HEK293 (cell line): Measurements from ENCODE around the gene HTRA1.

ENCODE experiments used
- CTCF ChIA-PET: fragments of 350-600 bp; formaldehyde crosslinking; extraction: SDS; loops from one replicate; lab custom pipeline; 2021; ENCODE audit warnings: antibody characterized with exemption; lab: Yijun Ruan, JAX
- POLR2A ChIA-PET: fragments of 300-600 bp; formaldehyde crosslinking; extraction: SDS; loops from one replicate; lab custom pipeline; 2020; ENCODE audit warnings: antibody characterized with exemption, inconsistent platforms; lab: Yijun Ruan, JAX
- H3K27ac ChIP-seq: fragments of 200-500 bp; sonication (Bioruptor generic); 2 replicates; pipeline ENCODE4 v1.5.1; 2014; ENCODE audit warnings: low read depth, low read length, control low read depth, inconsistent platforms; ENCODE audit errors: extremely low read depth
- H3K36me3 ChIP-seq, 2 experiments: fragments of 200-500 bp in 1 of 2; sonication (Bioruptor generic) in 1 of 2; 1 replicate in 1 of 2; 2 replicates in 1 of 2; pipeline ENCODE4 v1.5.1; 2014 to 2017; ENCODE audit warnings: inconsistent platforms in 2 of 2, low read length in 2 of 2; ENCODE audit not compliant: control insufficient read depth in 2 of 2, insufficient read depth in 1 of 2
- H3K4me1 ChIP-seq: fragments of 200-500 bp; sonication (Bioruptor generic); 2 replicates; pipeline ENCODE4 v1.5.1; 2014; ENCODE audit warnings: mild to moderate bottlenecking, low read length, inconsistent platforms; ENCODE audit not compliant: control insufficient read depth, insufficient read depth
- H3K4me3 ChIP-seq: 2 replicates; pipeline ENCODE4 v1.5.1; 2011; ENCODE audit warnings: low read depth, mild to moderate bottlenecking, control low read depth, low read length, moderate library complexity
- H3K9me3 ChIP-seq: fragments of 200-500 bp; sonication (Bioruptor generic); 2 replicates; pipeline ENCODE4 v1.5.1; 2014; ENCODE audit warnings: low read depth, low read length, inconsistent platforms; ENCODE audit not compliant: control insufficient read depth, insufficient read depth
- BCL11B ChIP-seq: fragments of 450-650 bp; formaldehyde crosslinking; IDR thresholded peaks from 2 replicates; pipeline ENCODE4 v1.5.1; 2016; ENCODE audit warnings: low read depth, missing biosample characterization, missing genetic modification characterization
- HOXC10 ChIP-seq: sonication (generic); formaldehyde crosslinking; IDR thresholded peaks from 2 replicates; pipeline ENCODE4 v1.8.1; 2023; ENCODE audit warnings: mild to moderate bottlenecking, missing genetic modification reagents
- PBX3 ChIP-seq: sonication (generic); formaldehyde crosslinking; IDR thresholded peaks from 2 replicates; pipeline ENCODE4 v1.8.1; 2022; ENCODE audit warnings: mild to moderate bottlenecking, moderate library complexity, missing genetic modification reagents
- RBAK ChIP-seq: fragments of 450-650 bp; formaldehyde crosslinking; IDR thresholded peaks from 2 replicates; pipeline ENCODE4 v1.5.1; 2016; ENCODE audit warnings: missing biosample characterization, missing genetic modification characterization
- TCF7L2 ChIP-seq: IDR thresholded peaks from 2 replicates; pipeline ENCODE4 v1.6.1; 2011; ENCODE audit warnings: low read depth, mild to moderate bottlenecking, inconsistent platforms, low read length, moderate library complexity, borderline replicate concordance
- WT1 ChIP-seq: fragments of 450-650 bp; formaldehyde crosslinking; IDR thresholded peaks from 2 replicates; pipeline ENCODE4 v1.5.1; 2016; ENCODE audit warnings: missing biosample characterization, missing genetic modification characterization
- ZFP41 ChIP-seq: fragments of 450-650 bp; formaldehyde crosslinking; IDR thresholded peaks from 2 replicates; pipeline ENCODE4 v1.5.1; 2016; ENCODE audit warnings: missing biosample characterization, missing genetic modification characterization, borderline replicate concordance
- ZFP69B ChIP-seq: fragments of 450-650 bp; formaldehyde crosslinking; IDR thresholded peaks from 2 replicates; pipeline ENCODE4 v1.5.1; 2016; ENCODE audit warnings: missing biosample characterization, missing genetic modification characterization
- ZNF114 ChIP-seq: fragments of 450-650 bp; formaldehyde crosslinking; IDR thresholded peaks from 2 replicates; pipeline ENCODE4 v1.5.0; 2017; ENCODE audit warnings: missing biosample characterization, missing genetic modification characterization
- ZNF133 ChIP-seq: fragments of 450-650 bp; formaldehyde crosslinking; IDR thresholded peaks from 2 replicates; pipeline ENCODE4 v1.5.1; 2016; ENCODE audit warnings: missing biosample characterization, missing genetic modification characterization
- ZNF157 ChIP-seq: fragments of 450-650 bp; formaldehyde crosslinking; IDR thresholded peaks from 2 replicates; pipeline ENCODE4 v1.5.1; 2016; ENCODE audit warnings: missing biosample characterization, missing genetic modification characterization
- ZNF175 ChIP-seq: fragments of 450-650 bp; formaldehyde crosslinking; IDR thresholded peaks from 2 replicates; pipeline ENCODE4 v1.5.1; 2016; ENCODE audit warnings: missing biosample characterization, missing genetic modification characterization
- ZNF223 ChIP-seq: fragments of 450-650 bp; formaldehyde crosslinking; IDR thresholded peaks from 2 replicates; pipeline ENCODE4 v1.5.1; 2016; ENCODE audit warnings: missing biosample characterization, missing genetic modification characterization
- ZNF239 ChIP-seq: fragments of 450-650 bp; formaldehyde crosslinking; IDR thresholded peaks from 2 replicates; pipeline ENCODE4 v1.5.1; 2016; ENCODE audit warnings: missing biosample characterization, missing genetic modification characterization
- ZNF248 ChIP-seq: fragments of 450-650 bp; formaldehyde crosslinking; IDR thresholded peaks from 2 replicates; pipeline ENCODE4 v1.5.1; 2017; ENCODE audit warnings: missing biosample characterization, missing genetic modification characterization
- ZNF266 ChIP-seq: fragments of 450-650 bp; formaldehyde crosslinking; IDR thresholded peaks from 2 replicates; pipeline ENCODE4 v1.5.1; 2016; ENCODE audit warnings: missing biosample characterization, missing genetic modification characterization, low read depth
- ZNF341 ChIP-seq: fragments of 450-650 bp; formaldehyde crosslinking; IDR thresholded peaks from 2 replicates; pipeline ENCODE4; 2016; ENCODE audit warnings: low read depth, missing biosample characterization, missing genetic modification characterization
- ZNF366 ChIP-seq: fragments of 450-650 bp; formaldehyde crosslinking; conservative IDR thresholded peaks from 2 replicates; pipeline ENCODE4 v1.5.1; 2016; ENCODE audit warnings: missing biosample characterization, missing genetic modification characterization
- ZNF529 ChIP-seq: fragments of 450-650 bp; formaldehyde crosslinking; IDR thresholded peaks from 2 replicates; pipeline ENCODE4 v1.5.1; 2017; ENCODE audit warnings: missing genetic modification characterization, missing biosample characterization; ENCODE audit not compliant: insufficient replicate concordance
- ZNF623 ChIP-seq: fragments of 450-650 bp; formaldehyde crosslinking; IDR thresholded peaks from 2 replicates; pipeline ENCODE4 v1.5.1; 2016; ENCODE audit warnings: missing biosample characterization, missing genetic modification characterization
- ZNF701 ChIP-seq: fragments of 450-650 bp; formaldehyde crosslinking; IDR thresholded peaks from 2 replicates; pipeline ENCODE4 v1.5.1; 2016; ENCODE audit warnings: missing biosample characterization, missing genetic modification characterization
- ZNF747 ChIP-seq: fragments of 450-650 bp; formaldehyde crosslinking; IDR thresholded peaks from 2 replicates; pipeline ENCODE4 v1.5.1; 2016; ENCODE audit warnings: missing biosample characterization, missing genetic modification characterization
- ZNF785 ChIP-seq: fragments of 450-650 bp; formaldehyde crosslinking; IDR thresholded peaks from 2 replicates; pipeline ENCODE4 v1.5.1; 2016; ENCODE audit warnings: missing biosample characterization, missing genetic modification characterization
- ZSCAN23 ChIP-seq: fragments of 450-650 bp; formaldehyde crosslinking; IDR thresholded peaks from 2 replicates; pipeline ENCODE4 v1.5.1; 2016; ENCODE audit warnings: missing biosample characterization, missing genetic modification characterization
- ZSCAN30 ChIP-seq: fragments of 450-650 bp; IDR thresholded peaks from 2 replicates; pipeline ENCODE4 v1.5.1; 2018; ENCODE audit warnings: missing biosample characterization, mild to moderate bottlenecking, missing genetic modification characterization, moderate library complexity
- TF ChIP-seq, protein P1 (sequence below): fragments of 450-650 bp; formaldehyde crosslinking; IDR thresholded peaks from 2 replicates; pipeline ENCODE4 v1.5.1; 2017; ENCODE audit warnings: missing biosample characterization, missing genetic modification characterization

HTRA1 gene

GRCh38 chr10:122531261-122531660 lies 69.9 kb downstream of the HTRA1 start (continued):
- TF ChIP-seq ZNF266 (no peak), ZNF701 (tag by site-specific recombination) (no peak)

DNA sequence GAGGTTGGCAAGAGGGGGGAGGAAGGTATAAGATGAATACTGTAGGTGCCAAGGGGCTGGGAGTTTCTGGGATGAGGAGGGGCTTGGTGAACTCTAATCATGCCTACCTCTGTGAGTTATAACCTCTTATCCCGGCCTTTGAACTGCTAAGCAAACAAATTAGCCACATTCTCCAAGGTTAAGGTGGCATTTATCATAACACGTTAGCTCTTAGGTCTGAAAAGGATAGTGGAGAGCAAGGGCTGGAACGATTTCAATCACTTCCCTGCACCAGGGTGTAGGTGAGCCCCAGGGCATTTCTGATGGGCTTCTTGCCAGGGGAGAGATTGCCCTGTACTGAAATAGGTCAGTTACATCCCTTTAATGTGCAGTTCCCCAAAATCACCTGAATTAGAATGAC lies 70.6 kb downstream of the HTRA1 start:
- Histone ChIP-seq H3K27ac (no peak overlapping the region), H3K4me1 (no peaks in the 10 kb centered on the region), H3K9me3 (no peaks in the 10 kb centered on the region), H3K4me3 (no peak overlapping the region), H3K36me3 (no peaks in the 10 kb centered on the region)
- CTCF ChIA-PET: interaction anchor here (0.6 kb wide), 1 partner anchor 117 kb away, joined by 3 read pairs; no protein-coding TSS in a partner anchor
- POLR2A ChIA-PET: no interaction called here
- TF ChIP-seq, protein P1, sequence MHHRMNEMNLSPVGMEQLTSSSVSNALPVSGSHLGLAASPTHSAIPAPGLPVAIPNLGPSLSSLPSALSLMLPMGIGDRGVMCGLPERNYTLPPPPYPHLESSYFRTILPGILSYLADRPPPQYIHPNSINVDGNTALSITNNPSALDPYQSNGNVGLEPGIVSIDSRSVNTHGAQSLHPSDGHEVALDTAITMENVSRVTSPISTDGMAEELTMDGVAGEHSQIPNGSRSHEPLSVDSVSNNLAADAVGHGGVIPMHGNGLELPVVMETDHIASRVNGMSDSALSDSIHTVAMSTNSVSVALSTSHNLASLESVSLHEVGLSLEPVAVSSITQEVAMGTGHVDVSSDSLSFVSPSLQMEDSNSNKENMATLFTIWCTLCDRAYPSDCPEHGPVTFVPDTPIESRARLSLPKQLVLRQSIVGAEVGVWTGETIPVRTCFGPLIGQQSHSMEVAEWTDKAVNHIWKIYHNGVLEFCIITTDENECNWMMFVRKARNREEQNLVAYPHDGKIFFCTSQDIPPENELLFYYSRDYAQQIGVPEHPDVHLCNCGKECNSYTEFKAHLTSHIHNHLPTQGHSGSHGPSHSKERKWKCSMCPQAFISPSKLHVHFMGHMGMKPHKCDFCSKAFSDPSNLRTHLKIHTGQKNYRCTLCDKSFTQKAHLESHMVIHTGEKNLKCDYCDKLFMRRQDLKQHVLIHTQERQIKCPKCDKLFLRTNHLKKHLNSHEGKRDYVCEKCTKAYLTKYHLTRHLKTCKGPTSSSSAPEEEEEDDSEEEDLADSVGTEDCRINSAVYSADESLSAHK: no peak
- TF ChIP-seq ZNF157 (tag by site-specific recombination): no peak
- no peak for TF ChIP-seq ZFP41 (tag by site-specific recombination)
- no peak for TF ChIP-seq ZNF114 (tag by site-specific recombination)
- TF ChIP-seq WT1 (tag by site-specific recombination): no peak

- TF ChIP-seq ZFP69B: no peak
- TF ChIP-seq HOXC10 (CRISPR knock-in tag): no peak
- TF ChIP-seq ZNF239 (tag by site-specific recombination): no peak
- TF ChIP-seq ZNF248: no peak
- no peak for TF ChIP-seq ZNF366 (tag by site-specific recombination)
- TF ChIP-seq ZNF529 (tag by site-specific recombination): no peak
- TF ChIP-seq PBX3 (CRISPR knock-in tag): no peak
- no peak for TF ChIP-seq RBAK
- no peak for TF ChIP-seq ZNF133 (tag by site-specific recombination)
- TF ChIP-seq ZNF175: no peak
- TF ChIP-seq TCF7L2: no peak
- no peak for TF ChIP-seq ZNF341 (tag by site-specific recombination)
- no peak for TF ChIP-seq ZNF623 (tag by site-specific recombination)
- no peak for TF ChIP-seq BCL11B
- TF ChIP-seq ZNF747 (tag by site-specific recombination): no peak
- TF ChIP-seq ZNF157 (tag by site-specific recombination): no peak
- no peak for TF ChIP-seq ZNF785 (tag by site-specific recombination)
- TF ChIP-seq ZSCAN30 (tag by site-specific recombination): no peak
- no peak for TF ChIP-seq ZSCAN23 (tag by site-specific recombination)
- TF ChIP-seq ZNF223 (tag by site-specific recombination): no peak
- Histone ChIP-seq H3K36me3 (no peaks in the 10 kb centered on the region), H3K4me3 (no peak overlapping the region), H3K27ac (no peak overlapping the region), H3K9me3 (no peaks in the 10 kb centered on the region), H3K4me1 (no peaks in the 10 kb centered on the region)
- ChIA-PET CTCF (no interaction called here), POLR2A (no interaction called here)
Measured at GRCh38 chr10:122532601-122533296, 71.4 kb downstream of the HTRA1 start.
